Cortex of kidney (tissue), 1 donor: Measurements from ENCODE around the gene KMT2C.
A peak's percentile ranks its signal among the peaks of the same experiment; 100 is the strongest.
"Not testable (repeated sequence)": the region's sequence is repeated elsewhere in the genome, so short reads cannot be mapped to it uniquely, and the experiment has no call there.

Experiments
- DNase-seq: peaks from one replicate; lab custom pipeline; 2025; lab: John Stamatoyannopoulos, UW

KMT2C gene

GRCh38 chr7:152435384-152436110, at the start of gene KMT2C:
KMT2C (minus strand) TSS chr7:152436003; CDS start chr7:152435786, 217 bp downstream.
- DNase-seq, result no peak

GRCh38 chr7:152481082-152481481, 45.3 kb upstream of the KMT2C start:
- DNase-seq, result no peak

- no peak for DNase-seq
These were observed 44.9 kb upstream of the KMT2C start for GRCh38 chr7:152480664-152481063.

DNA sequence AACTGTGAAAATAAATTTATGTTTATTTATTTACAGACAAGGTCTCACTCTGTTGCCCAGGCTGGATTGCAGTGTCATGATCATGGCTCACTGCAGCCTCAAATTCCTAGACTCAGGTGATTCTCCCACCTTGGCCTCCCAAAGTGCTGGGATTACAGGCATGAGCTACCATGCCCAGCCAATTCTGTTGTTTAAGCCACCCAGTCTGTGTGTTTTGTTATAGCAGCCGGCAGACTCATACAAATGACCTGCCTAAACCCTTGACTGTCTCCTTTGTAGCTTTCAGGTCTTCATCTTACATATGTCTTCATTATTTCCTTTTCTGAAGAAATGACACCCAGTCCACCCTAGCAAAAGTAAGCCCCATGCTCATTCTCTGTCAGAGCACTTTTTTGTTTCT, 43.8 kb upstream of the KMT2C start:
- DNase-seq, result no peak

- no peak for DNase-seq
These were observed 42.3 kb upstream of the KMT2C start for GRCh38 chr7:152478140-152478539.

DNA sequence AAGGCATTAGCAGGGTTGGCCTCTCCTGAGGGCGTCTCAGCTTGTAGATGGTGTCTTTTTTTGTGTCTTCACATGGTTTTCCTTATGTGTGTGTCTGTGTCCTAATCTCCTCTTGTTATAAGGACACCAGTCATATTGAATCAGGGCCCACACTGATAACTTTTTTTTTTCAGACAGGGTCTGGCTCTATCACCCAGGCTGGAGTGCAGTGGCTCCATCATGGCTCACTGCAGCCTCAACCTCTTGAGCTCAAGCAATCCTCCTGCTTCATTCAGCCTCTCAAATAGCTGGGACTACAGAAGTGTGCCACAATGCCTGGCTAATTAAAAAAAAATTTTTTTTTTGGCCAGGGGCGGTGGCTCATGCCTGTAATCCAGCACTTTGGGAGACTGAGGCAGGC, 41.3 kb upstream of the KMT2C start:
- DNase-seq, result no peak

- DNase-seq, result no peak
These were observed 40.7 kb upstream of the KMT2C start for GRCh38 chr7:152476551-152476950.

GRCh38 chr7:152471023-152471620, 35.3 kb upstream of the KMT2C start:
- not testable (repeated sequence) for DNase-seq

DNA sequence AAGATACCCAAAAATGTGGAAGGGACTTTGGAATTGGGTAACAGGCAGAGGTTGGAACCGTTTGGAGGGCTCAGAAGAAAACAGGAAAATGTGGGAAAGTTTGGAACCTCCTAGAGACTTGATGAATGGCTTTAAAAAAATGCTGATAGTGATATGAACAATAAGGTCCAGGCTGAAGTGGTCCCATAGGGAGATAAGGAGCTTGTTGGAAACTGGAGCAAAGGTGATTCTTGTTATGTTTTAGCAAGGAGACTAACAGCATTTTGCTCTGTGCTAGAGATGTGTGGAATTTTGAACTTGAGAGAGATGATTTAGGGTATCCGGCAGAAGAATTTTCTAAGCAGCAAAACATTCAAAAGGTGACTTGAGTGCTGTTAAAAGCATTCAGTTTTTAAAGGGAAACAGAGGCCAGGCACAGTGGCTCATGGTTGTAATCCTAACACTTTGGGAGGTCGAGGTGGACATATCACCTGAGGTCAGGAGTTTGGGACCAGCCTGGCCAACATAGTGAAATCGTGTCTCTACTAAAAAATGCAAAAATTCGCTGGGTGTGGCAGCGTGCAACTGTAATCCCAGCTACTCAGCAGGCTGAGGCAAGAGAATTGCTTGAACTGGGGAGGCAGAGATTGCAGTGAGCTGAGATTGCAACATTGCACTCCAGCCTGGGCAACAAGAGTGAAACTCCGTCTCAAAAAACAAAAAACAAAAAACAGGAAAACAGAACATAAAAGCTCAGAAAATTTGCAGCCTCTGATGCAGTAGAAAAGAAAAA, 34.6 kb upstream of the KMT2C start:
- DNase-seq, result not testable (repeated sequence)

DNA sequence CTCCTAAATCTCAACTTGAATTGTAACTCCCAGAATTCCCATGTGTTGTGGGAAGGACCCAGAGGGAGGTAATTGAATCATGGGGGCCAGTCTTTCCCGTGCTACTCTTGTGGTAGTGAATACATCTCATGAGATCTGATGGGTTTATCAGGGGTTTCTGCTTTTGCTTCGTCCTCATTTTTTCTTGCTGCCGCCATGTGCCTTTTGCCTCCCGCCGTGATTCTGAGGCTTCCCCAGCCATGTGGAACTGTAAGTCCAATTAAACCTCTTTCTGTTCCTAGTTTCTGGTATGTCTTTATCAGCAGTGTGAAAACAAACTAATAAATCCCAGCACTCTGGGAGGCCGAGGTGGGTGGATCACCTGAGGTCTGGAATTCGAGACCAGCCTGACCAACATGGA, 33.8 kb upstream of the KMT2C start:
- not testable (repeated sequence) for DNase-seq

GRCh38 chr7:152467225-152467624, 31.4 kb upstream of the KMT2C start:
- DNase-seq, result no peak

DNA sequence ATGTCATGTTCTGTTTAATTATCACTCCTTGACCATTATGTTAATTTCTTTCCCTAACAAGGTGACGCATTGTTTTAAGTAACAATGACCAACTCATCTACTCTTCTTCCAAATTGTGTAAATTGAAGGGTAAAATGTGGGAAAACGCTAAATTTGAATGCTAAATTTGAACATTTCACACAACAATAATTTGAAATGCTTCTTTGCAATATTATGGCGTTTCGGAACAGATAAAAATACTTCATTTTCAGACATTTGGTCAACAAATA, 29.2 kb upstream of the KMT2C start:
- DNase-seq, result no peak

GRCh38 chr7:152464312-152465118, 28.7 kb upstream of the KMT2C start:
- DNase-seq, result no peak

GRCh38 chr7:152463709-152464311, 28.0 kb upstream of the KMT2C start:
- peak; percentile 94 for DNase-seq

GRCh38 chr7:152462995-152463708, 27.3 kb upstream of the KMT2C start:
- no peak for DNase-seq

DNA sequence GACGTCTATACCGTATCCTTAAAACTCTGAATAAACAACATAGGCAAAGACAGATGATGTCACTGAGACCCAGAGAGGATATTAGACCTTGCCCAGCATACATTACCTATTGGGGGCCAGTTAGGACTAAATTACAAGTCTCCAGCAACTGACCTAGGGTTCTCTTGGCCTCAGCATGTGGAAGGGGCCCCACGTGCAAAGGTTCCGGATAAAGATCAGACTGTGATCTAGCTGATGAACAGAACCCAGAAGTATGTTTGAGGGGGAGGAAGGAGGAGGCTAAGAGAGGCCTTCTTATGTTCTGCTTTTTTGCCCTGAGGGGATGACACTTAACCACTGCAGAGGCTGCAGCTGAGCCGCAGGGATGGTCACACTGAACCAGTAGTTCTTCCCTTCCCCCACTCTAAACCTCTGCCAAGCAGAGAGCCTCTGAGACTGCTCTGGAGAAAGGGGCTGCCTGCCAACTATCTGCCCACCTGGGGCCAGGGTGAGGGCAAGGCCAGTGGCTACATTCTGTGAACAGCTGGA, 24.0 kb upstream of the KMT2C start:
- no peak for DNase-seq

GRCh38 chr7:152451356-152451755, 15.6 kb upstream of the KMT2C start:
- no peak for DNase-seq

DNA sequence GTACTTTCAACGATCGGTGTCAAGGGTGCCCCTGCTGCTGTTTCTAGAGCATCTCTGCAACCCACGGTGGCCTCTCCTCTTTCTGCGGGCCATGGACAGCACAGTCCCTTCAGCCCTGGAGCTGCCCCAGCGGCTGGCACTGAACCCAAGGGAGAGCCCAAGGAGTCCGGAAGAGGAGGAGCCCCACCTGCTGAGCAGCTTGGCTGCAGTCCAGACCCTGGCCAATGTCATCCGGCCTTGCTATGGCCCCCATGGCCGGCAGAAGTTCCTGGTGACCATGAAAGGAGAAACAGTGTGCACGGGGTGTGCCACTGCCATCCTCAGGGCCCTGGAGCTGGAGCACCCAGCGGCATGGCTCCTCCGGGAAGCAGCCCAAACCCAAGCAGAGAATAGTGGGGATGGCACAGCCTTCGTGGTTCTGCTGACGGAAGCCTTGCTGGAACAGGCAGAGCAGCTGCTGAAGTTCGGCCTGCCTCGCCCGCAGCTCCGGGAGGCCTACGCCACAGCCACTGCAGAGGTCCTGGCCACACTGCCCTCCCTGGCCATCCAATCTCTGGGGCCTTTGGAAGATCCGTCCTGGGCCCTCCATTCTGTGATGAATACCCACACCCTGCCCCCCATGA, 9.7 kb upstream of the KMT2C start:
- not testable (repeated sequence) for DNase-seq

GRCh38 chr7:152443586-152443985, 7.8 kb upstream of the KMT2C start:
- no peak for DNase-seq

- no peak for DNase-seq
These were observed 6.6 kb upstream of the KMT2C start for GRCh38 chr7:152442330-152442835.
